ENCODE data around the gene EFCAB6.

DNA sequence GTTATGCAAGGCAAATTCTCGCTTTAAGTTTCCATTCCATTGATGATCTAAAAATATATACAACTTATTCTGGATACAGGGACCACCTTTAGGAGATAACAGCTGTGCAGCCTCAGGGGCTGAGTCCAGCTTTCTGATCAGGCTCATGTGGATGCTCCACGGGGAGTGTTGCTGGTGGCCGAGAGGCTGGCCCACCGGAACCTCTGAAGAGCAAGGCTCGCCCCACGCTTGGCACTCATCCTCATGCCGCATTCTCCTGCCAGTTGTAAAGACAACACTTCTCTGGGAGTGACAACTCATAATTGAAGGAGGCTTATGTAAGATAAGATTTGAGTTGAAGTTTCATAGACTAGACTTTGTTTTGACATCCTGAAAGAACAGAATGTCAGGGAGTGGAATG is 276.8 kb downstream of the EFCAB6 start:
- no peak for TF ChIP-seq CTCF (IDR thresholded peaks at IDR 0.05)
- TF ChIP-seq ZFX (IDR thresholded peaks at IDR 0.05; ENCODE audit: borderline replicate concordance): no peak
